ENCODE data around the gene RIPK3.

DNA sequence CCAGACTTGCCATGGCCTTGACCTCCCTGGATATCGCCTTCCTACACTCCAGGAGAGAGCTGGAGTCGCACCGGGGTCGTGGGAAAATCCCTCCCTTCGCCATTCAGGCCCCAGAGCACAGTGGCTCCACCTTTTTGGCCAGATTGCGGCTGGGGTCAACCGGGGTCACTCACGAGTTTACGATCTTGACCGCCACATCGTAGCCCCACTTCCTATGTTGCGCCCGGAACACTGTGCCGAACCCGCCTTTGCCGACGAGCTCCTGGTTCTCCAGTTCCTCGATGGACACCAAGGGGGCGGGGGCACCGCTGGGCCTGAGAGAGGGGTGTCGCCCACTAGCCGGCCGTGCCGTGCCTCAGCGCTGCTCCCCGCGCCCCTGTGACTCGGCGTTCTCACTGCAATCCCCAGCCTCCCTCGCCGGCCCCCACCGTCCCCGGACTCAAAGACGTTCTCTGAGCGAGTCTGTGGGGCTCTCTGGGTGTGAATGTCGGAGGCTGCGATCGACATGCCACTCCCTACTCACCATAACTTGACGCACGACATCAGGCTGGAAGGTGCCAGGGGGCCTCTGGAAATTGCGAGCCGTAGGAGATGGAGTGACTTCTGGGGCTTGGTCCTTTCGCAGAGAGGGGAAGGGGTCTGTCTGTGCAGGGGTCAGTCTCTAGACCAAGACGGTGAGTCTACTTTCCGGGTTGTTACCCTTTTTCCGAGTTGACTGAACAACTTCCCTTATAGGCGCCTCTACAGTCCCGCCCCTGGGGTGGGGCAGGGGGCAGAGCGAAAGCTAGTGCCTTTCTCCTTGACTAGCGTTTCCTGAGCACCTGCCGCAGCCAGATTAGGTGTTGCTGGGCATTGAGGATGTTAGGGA, at the start of gene RIPK3:
- TF ChIP-seq GATA2 (IDR thresholded peaks at IDR 0.05; ENCODE audit: low read depth, low read length) (no peak), GATA3 (IDR thresholded peaks at IDR 0.05; ENCODE audit: low read depth, low read length) (no peak)

Measured in SH-SY5Y (cell line).